WTC11 (cell line): Measurements from ENCODE around the gene ANKFN1. TPM values are rescaled to one million over a fixed set of nuclear protein-coding genes. Genes with fewer than 3 reads are reported as not detected.

ENCODE experiments used
- ATAC-seq: fragments of 200-7000 bp; cut with Tn5 transposase; 2 replicates; pipeline ENCODE4 v1.10.0; 2021; ENCODE audit warnings: mild to moderate bottlenecking, moderate library complexity
- CTCF ChIA-PET: fragments of 300-600 bp; sonication (Branson Sonifier 250); formaldehyde crosslinking; loops from one replicate; lab custom pipeline; 2021; ENCODE audit warnings: antibody characterized with exemption; lab: Charles Lee
- POLR2A ChIA-PET: fragments of 350-600 bp; sonication (Branson Sonifier 250); formaldehyde crosslinking; loops from one replicate; lab custom pipeline; 2021; ENCODE audit warnings: antibody characterized with exemption; lab: Charles Lee
- DNase-seq: peaks from one replicate; pipeline ENCODE4 v3.0.0; 2021; ENCODE audit warnings: low spot score
- H3K27ac Mint-ChIP-seq: 2 replicates; pipeline ENCODE4 v1.8.0; 2021; ENCODE audit warnings: mixed read lengths
- H3K27me3 Mint-ChIP-seq: 2 replicates; pipeline ENCODE4 v1.8.0; 2021; ENCODE audit warnings: low read depth, mild to moderate bottlenecking, moderate library complexity, mixed read lengths
- H3K36me3 Mint-ChIP-seq: 2 replicates; pipeline ENCODE4 v1.8.0; 2021; ENCODE audit warnings: mixed read lengths
- H3K4me1 Mint-ChIP-seq: 2 replicates; pipeline ENCODE4 v1.8.0; 2022; ENCODE audit warnings: mixed read lengths
- H3K4me3 Mint-ChIP-seq: 2 replicates; pipeline ENCODE4 v1.8.0; 2021; ENCODE audit warnings: mild to moderate bottlenecking, moderate library complexity, mixed read lengths
- H3K9me3 Mint-ChIP-seq: 2 replicates; pipeline ENCODE4 v1.8.0; 2021; ENCODE audit warnings: mixed read lengths
- ATF1 ChIP-seq: sonication (generic); formaldehyde crosslinking; IDR thresholded peaks from 2 replicates; pipeline ENCODE4 v1.8.1; 2023; ENCODE audit warnings: mild to moderate bottlenecking, moderate library complexity, missing genetic modification reagents
- CDX4 ChIP-seq: fragments of 250-450 bp; sonication (Bioruptor Pico); IDR thresholded peaks from 2 replicates; pipeline ENCODE4 v1.9.0; 2021; ENCODE audit warnings: moderate library complexity, mild to moderate bottlenecking, inconsistent platforms, borderline replicate concordance
- EMX1 ChIP-seq: fragments of 250-450 bp; sonication (Bioruptor Pico); IDR thresholded peaks from 2 replicates; pipeline ENCODE4 v1.8.0; 2021; ENCODE audit warnings: mild to moderate bottlenecking
- GTF2I ChIP-seq: fragments of 250-450 bp; sonication (Bioruptor Pico); conservative IDR thresholded peaks from 2 replicates; pipeline ENCODE4 v1.4.0; 2021; ENCODE audit warnings: mild to moderate bottlenecking
- IRF2 ChIP-seq: sonication (generic); formaldehyde crosslinking; IDR thresholded peaks from 2 replicates; pipeline ENCODE4 v1.8.0; 2022; ENCODE audit warnings: low read depth, missing genetic modification reagents, borderline replicate concordance
- NR2C2 ChIP-seq: sonication (generic); formaldehyde crosslinking; IDR thresholded peaks from 2 replicates; pipeline ENCODE4 v1.8.0; 2022; ENCODE audit warnings: mild to moderate bottlenecking, missing genetic modification reagents
- RORB ChIP-seq: fragments of 250-450 bp; sonication (Bioruptor Pico); IDR thresholded peaks from 2 replicates; pipeline ENCODE4 v1.9.0; 2021; ENCODE audit warnings: mild to moderate bottlenecking
- ZBTB43 ChIP-seq: sonication (generic); formaldehyde crosslinking; IDR thresholded peaks from 2 replicates; pipeline ENCODE4 v1.8.1; 2023; ENCODE audit warnings: mild to moderate bottlenecking, missing genetic modification reagents
- ZMAT4 ChIP-seq: fragments of 250-450 bp; sonication (Bioruptor Pico); IDR thresholded peaks from 2 replicates; pipeline ENCODE4 v1.9.0; 2021; ENCODE audit warnings: mild to moderate bottlenecking
- ZNF219 ChIP-seq: sonication (generic); formaldehyde crosslinking; IDR thresholded peaks from 2 replicates; pipeline ENCODE4 v1.8.0; 2023; ENCODE audit warnings: missing genetic modification reagents, mild to moderate bottlenecking, borderline replicate concordance
- ZNF317 ChIP-seq: sonication (generic); formaldehyde crosslinking; IDR thresholded peaks from 2 replicates; pipeline ENCODE4 v1.8.1; 2023; ENCODE audit warnings: low read depth, mild to moderate bottlenecking, moderate library complexity, missing genetic modification reagents, borderline replicate concordance
- ZNF532 ChIP-seq: fragments of 250-450 bp; sonication (Bioruptor Pico); IDR thresholded peaks from 2 replicates; pipeline ENCODE4 v1.9.0; 2021; ENCODE audit warnings: mild to moderate bottlenecking, borderline replicate concordance
- ZNF671 ChIP-seq: fragments of 250-450 bp; sonication (Bioruptor Pico); IDR thresholded peaks from 2 replicates; pipeline ENCODE4 v1.8.0; 2021; ENCODE audit warnings: mild to moderate bottlenecking
- total RNA-seq: library from RNA; stranded (reverse); gene quantifications from 3 replicates; pipeline ENCODE4 v1.2.3, GENCODE V29; 2021
- TF ChIP-seq, protein P1 (sequence below): sonication (generic); formaldehyde crosslinking; IDR thresholded peaks from 2 replicates; pipeline ENCODE4 v1.8.1; 2022; ENCODE audit warnings: mild to moderate bottlenecking, missing genetic modification reagents, moderate library complexity, borderline replicate concordance
- TF ChIP-seq, protein P2 (sequence below): sonication (generic); formaldehyde crosslinking; IDR thresholded peaks from 2 replicates; pipeline ENCODE4 v1.8.0; 2022; ENCODE audit warnings: missing genetic modification reagents
- TF ChIP-seq, protein P3 (sequence below): fragments of 250-450 bp; sonication (Bioruptor Pico); IDR thresholded peaks from 2 replicates; pipeline ENCODE4 v2.1.2; 2022; ENCODE audit warnings: mild to moderate bottlenecking, moderate library complexity
- TF ChIP-seq, protein P4 (sequence below): sonication (generic); formaldehyde crosslinking; IDR thresholded peaks from 2 replicates; pipeline ENCODE4 v1.8.0; 2022; ENCODE audit warnings: mild to moderate bottlenecking, missing genetic modification reagents

The ANKFN1 gene
- total RNA-seq, 1 experiment from 2014 or later: 0.24 TPM

- TF ChIP-seq CDX4 (CRISPR knock-in tag) (no peak), NR2C2 (CRISPR knock-in tag) (no peak), ZBTB43 (CRISPR knock-in tag) (no peak), ZMAT4 (CRISPR knock-in tag) (no peak)
- TF ChIP-seq, protein P1, sequence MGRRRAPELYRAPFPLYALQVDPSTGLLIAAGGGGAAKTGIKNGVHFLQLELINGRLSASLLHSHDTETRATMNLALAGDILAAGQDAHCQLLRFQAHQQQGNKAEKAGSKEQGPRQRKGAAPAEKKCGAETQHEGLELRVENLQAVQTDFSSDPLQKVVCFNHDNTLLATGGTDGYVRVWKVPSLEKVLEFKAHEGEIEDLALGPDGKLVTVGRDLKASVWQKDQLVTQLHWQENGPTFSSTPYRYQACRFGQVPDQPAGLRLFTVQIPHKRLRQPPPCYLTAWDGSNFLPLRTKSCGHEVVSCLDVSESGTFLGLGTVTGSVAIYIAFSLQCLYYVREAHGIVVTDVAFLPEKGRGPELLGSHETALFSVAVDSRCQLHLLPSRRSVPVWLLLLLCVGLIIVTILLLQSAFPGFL (CRISPR knock-in tag): no peak
- TF ChIP-seq, protein P2, sequence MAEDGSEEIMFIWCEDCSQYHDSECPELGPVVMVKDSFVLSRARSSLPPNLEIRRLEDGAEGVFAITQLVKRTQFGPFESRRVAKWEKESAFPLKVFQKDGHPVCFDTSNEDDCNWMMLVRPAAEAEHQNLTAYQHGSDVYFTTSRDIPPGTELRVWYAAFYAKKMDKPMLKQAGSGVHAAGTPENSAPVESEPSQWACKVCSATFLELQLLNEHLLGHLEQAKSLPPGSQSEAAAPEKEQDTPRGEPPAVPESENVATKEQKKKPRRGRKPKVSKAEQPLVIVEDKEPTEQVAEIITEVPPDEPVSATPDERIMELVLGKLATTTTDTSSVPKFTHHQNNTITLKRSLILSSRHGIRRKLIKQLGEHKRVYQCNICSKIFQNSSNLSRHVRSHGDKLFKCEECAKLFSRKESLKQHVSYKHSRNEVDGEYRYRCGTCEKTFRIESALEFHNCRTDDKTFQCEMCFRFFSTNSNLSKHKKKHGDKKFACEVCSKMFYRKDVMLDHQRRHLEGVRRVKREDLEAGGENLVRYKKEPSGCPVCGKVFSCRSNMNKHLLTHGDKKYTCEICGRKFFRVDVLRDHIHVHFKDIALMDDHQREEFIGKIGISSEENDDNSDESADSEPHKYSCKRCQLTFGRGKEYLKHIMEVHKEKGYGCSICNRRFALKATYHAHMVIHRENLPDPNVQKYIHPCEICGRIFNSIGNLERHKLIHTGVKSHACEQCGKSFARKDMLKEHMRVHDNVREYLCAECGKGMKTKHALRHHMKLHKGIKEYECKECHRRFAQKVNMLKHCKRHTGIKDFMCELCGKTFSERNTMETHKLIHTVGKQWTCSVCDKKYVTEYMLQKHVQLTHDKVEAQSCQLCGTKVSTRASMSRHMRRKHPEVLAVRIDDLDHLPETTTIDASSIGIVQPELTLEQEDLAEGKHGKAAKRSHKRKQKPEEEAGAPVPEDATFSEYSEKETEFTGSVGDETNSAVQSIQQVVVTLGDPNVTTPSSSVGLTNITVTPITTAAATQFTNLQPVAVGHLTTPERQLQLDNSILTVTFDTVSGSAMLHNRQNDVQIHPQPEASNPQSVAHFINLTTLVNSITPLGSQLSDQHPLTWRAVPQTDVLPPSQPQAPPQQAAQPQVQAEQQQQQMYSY (CRISPR knock-in tag): no peak
Observed at GRCh38 chr17:56351675-56352074, 198.4 kb downstream of the ANKFN1 start (continued).

- H3K4me3 Mint-ChIP-seq: no peak overlapping the region
- no peak for ATAC-seq
- TF ChIP-seq IRF2 (CRISPR knock-in tag): no peak
- no peak for TF ChIP-seq ZNF671 (CRISPR knock-in tag)
- TF ChIP-seq, protein P3, sequence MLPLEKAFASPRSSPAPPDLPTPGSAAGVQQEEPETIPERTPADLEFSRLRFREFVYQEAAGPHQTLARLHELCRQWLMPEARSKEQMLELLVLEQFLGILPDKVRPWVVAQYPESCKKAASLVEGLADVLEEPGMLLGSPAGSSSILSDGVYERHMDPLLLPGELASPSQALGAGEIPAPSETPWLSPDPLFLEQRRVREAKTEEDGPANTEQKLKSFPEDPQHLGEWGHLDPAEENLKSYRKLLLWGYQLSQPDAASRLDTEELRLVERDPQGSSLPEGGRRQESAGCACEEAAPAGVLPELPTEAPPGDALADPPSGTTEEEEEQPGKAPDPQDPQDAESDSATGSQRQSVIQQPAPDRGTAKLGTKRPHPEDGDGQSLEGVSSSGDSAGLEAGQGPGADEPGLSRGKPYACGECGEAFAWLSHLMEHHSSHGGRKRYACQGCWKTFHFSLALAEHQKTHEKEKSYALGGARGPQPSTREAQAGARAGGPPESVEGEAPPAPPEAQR: no peak
- TF ChIP-seq, protein P4, sequence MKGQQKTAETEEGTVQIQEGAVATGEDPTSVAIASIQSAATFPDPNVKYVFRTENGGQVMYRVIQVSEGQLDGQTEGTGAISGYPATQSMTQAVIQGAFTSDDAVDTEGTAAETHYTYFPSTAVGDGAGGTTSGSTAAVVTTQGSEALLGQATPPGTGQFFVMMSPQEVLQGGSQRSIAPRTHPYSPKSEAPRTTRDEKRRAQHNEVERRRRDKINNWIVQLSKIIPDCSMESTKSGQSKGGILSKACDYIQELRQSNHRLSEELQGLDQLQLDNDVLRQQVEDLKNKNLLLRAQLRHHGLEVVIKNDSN (CRISPR knock-in tag): no peak
- TF ChIP-seq ATF1 (CRISPR knock-in tag): no peak
- H3K9me3 Mint-ChIP-seq: no peaks in the 10 kb centered on the region
- ChIA-PET CTCF (no interaction called here), POLR2A (no interaction called here)
- peaks cover 2% of the 10 kb centered on the region for H3K4me1 Mint-ChIP-seq
- no peak for DNase-seq
- H3K27ac Mint-ChIP-seq: no peak overlapping the region
- no peaks in the 10 kb centered on the region for H3K36me3 Mint-ChIP-seq
- no peaks in the 10 kb centered on the region for H3K27me3 Mint-ChIP-seq
Observed at GRCh38 chr17:56358651-56359050, 205.4 kb downstream of the ANKFN1 start.

GRCh38 chr17:56359518-56359917 is 206.2 kb downstream of the ANKFN1 start:
- Mint-ChIP-seq H3K27me3 (no peaks in the 10 kb centered on the region), H3K4me3 (no peak overlapping the region), H3K9me3 (no peaks in the 10 kb centered on the region), H3K27ac (no peak overlapping the region), H3K4me1 (peaks cover 2% of the 10 kb centered on the region), H3K36me3 (no peaks in the 10 kb centered on the region)
- CTCF ChIA-PET: no interaction called here
- DNase-seq: no peak
- POLR2A ChIA-PET: no interaction called here
- ATAC-seq: no peak
- TF ChIP-seq IRF2 (CRISPR knock-in tag) (no peak), ZNF219 (no peak), ZNF532 (no peak), GTF2I (CRISPR knock-in tag) (no peak), EMX1 (CRISPR knock-in tag) (no peak), RORB (CRISPR knock-in tag) (no peak), ZNF317 (CRISPR knock-in tag) (no peak)
